Measurements from ENCODE around the gene OR13C8.

Gene OR13C8

GRCh38 chr9:104606152-104606551 lies 37.2 kb downstream of the OR13C8 start:
- Histone ChIP-seq H4K20me1 (no peaks in the 10 kb centered on the region), H3K9me3 (replicated peaks in 1 of 11) (no peaks in the 10 kb centered on the region), H3K27me3 (no peaks in the 10 kb centered on the region), H3K36me3 (no peaks in the 10 kb centered on the region), H3K9ac (no peak overlapping the region), H3K4me2 (no peak overlapping the region), H3K27ac (no peak overlapping the region), H3K4me1 (no peaks in the 10 kb centered on the region), H3K4me3 (no peak overlapping the region)
- TF ChIP-seq Cebpa-rat (IDR thresholded peaks at IDR 0.05) = no peak

- H3K9me3 ChIP-seq (replicated peaks in 1 of 11) = no peaks in the 10 kb centered on the region
- no peaks in the 10 kb centered on the region for H3K4me1 ChIP-seq
- no peaks in the 10 kb centered on the region for H3K27me3 ChIP-seq
- H3K36me3 ChIP-seq = no peaks in the 10 kb centered on the region
- H3K4me2 ChIP-seq = no peak overlapping the region
- H3K27ac ChIP-seq = no peak overlapping the region
- no peaks in the 10 kb centered on the region for H4K20me1 ChIP-seq
- no peak overlapping the region for H3K4me3 ChIP-seq
- no peak for TF ChIP-seq Cebpa-rat (IDR thresholded peaks at IDR 0.05)
- H3K9ac ChIP-seq = no peak overlapping the region
These were observed 39.4 kb downstream of the OR13C8 start for GRCh38 chr9:104608336-104608735.

GRCh38 chr9:104611213-104611612 lies 42.2 kb downstream of the OR13C8 start:
- H3K27ac ChIP-seq = no peak overlapping the region
- H3K9me3 ChIP-seq (replicated peaks in 1 of 11) = peaks cover 0 to 5% (median 0%) of the 10 kb centered on the region in 11 experiments; a peak in 2 of 22 replicates
- H3K4me2 ChIP-seq = no peak overlapping the region
- no peak overlapping the region for H3K9ac ChIP-seq
- no peaks in the 10 kb centered on the region for H3K4me1 ChIP-seq
- H3K36me3 ChIP-seq = no peaks in the 10 kb centered on the region
- TF ChIP-seq Cebpa-rat (IDR thresholded peaks at IDR 0.05) = no peak
- no peak overlapping the region for H3K4me3 ChIP-seq
- no peaks in the 10 kb centered on the region for H4K20me1 ChIP-seq
- H3K27me3 ChIP-seq = no peaks in the 10 kb centered on the region

- no peaks in the 10 kb centered on the region for H3K36me3 ChIP-seq
- H3K9ac ChIP-seq = no peak overlapping the region
- TF ChIP-seq Cebpa-rat (IDR thresholded peaks at IDR 0.05) = no peak
- H3K9me3 ChIP-seq (replicated peaks in 1 of 11) = peaks cover 0 to 5% (median 0%) of the 10 kb centered on the region in 11 experiments; a peak in 2 of 22 replicates
- no peaks in the 10 kb centered on the region for H4K20me1 ChIP-seq
- H3K4me3 ChIP-seq = no peak overlapping the region
- H3K4me2 ChIP-seq = no peak overlapping the region
- H3K27me3 ChIP-seq = no peaks in the 10 kb centered on the region
- no peaks in the 10 kb centered on the region for H3K4me1 ChIP-seq
- no peak overlapping the region for H3K27ac ChIP-seq
These were observed 48.5 kb downstream of the OR13C8 start for GRCh38 chr9:104617418-104617817.

GRCh38 chr9:104618104-104618503 lies 49.1 kb downstream of the OR13C8 start, which contains the start of gene OR13C9:
OR13C9 (minus strand) TSS chr9:104618204; CDS start chr9:104618204, 0 bp downstream.
- TF ChIP-seq Cebpa-rat (IDR thresholded peaks at IDR 0.05) = no peak
- Histone ChIP-seq H3K27ac (no peak within 1 kb of the TSS), H3K4me2 (no peak within 1 kb of the TSS), H3K9ac (no peak within 1 kb of the TSS), H3K4me1 (no peaks in the 10 kb centered on the region), H3K27me3 (no peaks in the 10 kb centered on the region), H3K4me3 (no peak within 1 kb of the TSS), H3K9me3 (replicated peaks in 1 of 11) (peaks cover 0 to 5% (median 0%) of the 10 kb centered on the region in 11 experiments; a peak in 2 of 22 replicates), H3K36me3 (no peaks in the 10 kb centered on the region), H4K20me1 (no peaks in the 10 kb centered on the region)
